B cell (primary cell): ENCODE measurements around the gene MAPRE3. TPM values are rescaled to one million over a fixed set of nuclear protein-coding genes. Genes with fewer than 3 reads are reported as not detected.

ENCODE experiments used
- ATAC-seq: fragments of 200-7000 bp; cut with Tn5 transposase; one replicate; pipeline ENCODE4 v1.10.0; 2021; ENCODE audit warnings: low read depth, mild to moderate bottlenecking, moderate number of reproducible peaks, moderate library complexity
- CTCF ChIA-PET: fragments of 350-600 bp; sonication (Branson Sonifier 250); formaldehyde crosslinking; loops from one replicate; lab custom pipeline; 2021; ENCODE audit warnings: antibody characterized with exemption, inconsistent platforms; lab: Charles Lee
- POLR2A ChIA-PET: fragments of 350-600 bp; sonication (Branson Sonifier 250); formaldehyde crosslinking; loops from one replicate; lab custom pipeline; 2021; ENCODE audit warnings: antibody characterized with exemption; lab: Charles Lee
- DNase-seq: peaks from one replicate; pipeline ENCODE4 v3.0.0; 2013
- H2AFZ ChIP-seq: 2 replicates; pipeline ENCODE4 v1.6.1; 2012; ENCODE audit warnings: mild to moderate bottlenecking, low read depth, low read length; ENCODE audit not compliant: insufficient read depth, poor library complexity, severe bottlenecking
- H3K27ac ChIP-seq, 2 donors: 1 replicate in 1 of 2; 2 replicates in 1 of 2; pipeline ENCODE4 v1.5.1; 2012 to 2013; ENCODE audit warnings: low read length in 2 of 2, mild to moderate bottlenecking in 2 of 2, moderate library complexity in 1 of 2
- H3K27me3 ChIP-seq, 4 experiments: fragments of 200-600 bp in 1 of 4; sonication (generic) in 1 of 4; replicated peaks in 1 of 4; 1 replicate in 2 of 4; 2 replicates in 2 of 4; pipeline versions ENCODE4 v1.6.1 to v1.7.0; 2013 to 2016; ENCODE audit warnings: low read length in 3 of 4, mild to moderate bottlenecking in 2 of 4, mixed read lengths in 1 of 4, moderate library complexity in 1 of 4; ENCODE audit not compliant: insufficient read depth in 4 of 4, control insufficient read depth in 3 of 4; ENCODE audit errors: control extremely low read depth in 1 of 4
- H3K36me3 ChIP-seq, 2 experiments: replicated peaks in 1 of 2; 1 replicate in 1 of 2; 2 replicates in 1 of 2; pipeline versions ENCODE4 v1.6.1 to v1.7.1; 2013; ENCODE audit warnings: low read length in 1 of 2; ENCODE audit not compliant: insufficient read depth in 2 of 2, control insufficient read depth in 1 of 2; ENCODE audit errors: control extremely low read depth in 1 of 2, extremely low read depth in 1 of 2
- H3K4me1 ChIP-seq, 2 donors: fragments of 200-600 bp in 1 of 2; sonication (generic) in 1 of 2; 1 replicate in 1 of 2; 2 replicates in 1 of 2; pipeline versions ENCODE4 v1.5.1 to v1.6.1; 2013 to 2017; ENCODE audit warnings: low read length in 2 of 2; ENCODE audit not compliant: control insufficient read depth in 2 of 2, insufficient read depth in 2 of 2
- H3K4me2 ChIP-seq: replicated peaks from 2 replicates; pipeline ENCODE3; 2012; ENCODE audit warnings: mild to moderate bottlenecking, low read depth, low read length; ENCODE audit not compliant: poor library complexity, severe bottlenecking
- H3K4me3 ChIP-seq, 5 experiments: fragments of 200-600 bp in 1 of 5; sonication (generic) in 1 of 5; 1 replicate in 3 of 5; 2 replicates in 2 of 5; pipeline versions ENCODE4 v1.5.1 to v1.7.0; 2011 to 2016; ENCODE audit warnings: low read length in 4 of 5, mild to moderate bottlenecking in 4 of 5, low read depth in 2 of 5, control low read depth in 1 of 5, moderate library complexity in 1 of 5; ENCODE audit not compliant: insufficient read depth in 1 of 5; ENCODE audit errors: control extremely low read depth in 1 of 5, extremely low read depth in 1 of 5
- H3K79me2 ChIP-seq: fragments of 200-600 bp; sonication (generic); one replicate; pipeline ENCODE4 v1.6.0; 2016; ENCODE audit warnings: low read length; ENCODE audit not compliant: control insufficient read depth, insufficient read depth
- H3K9ac ChIP-seq: fragments of 200-600 bp; sonication (generic); 2 replicates; pipeline ENCODE4 v1.6.1; 2017; ENCODE audit warnings: mild to moderate bottlenecking, low read length, moderate library complexity
- H3K9me3 ChIP-seq, 3 donors: one replicate each; pipeline versions ENCODE4 v1.6.1 to v1.7.1; 2013; ENCODE audit warnings: low read length in 2 of 3; ENCODE audit not compliant: control insufficient read depth in 2 of 3, insufficient read depth in 1 of 3; ENCODE audit errors: control extremely low read depth in 1 of 3
- H4K20me1 ChIP-seq: 2 replicates; pipeline ENCODE4 v1.6.0; 2012; ENCODE audit warnings: mild to moderate bottlenecking, low read length; ENCODE audit not compliant: insufficient read depth, control insufficient read depth, poor library complexity, severe bottlenecking
- H3K27ac Mint-ChIP-seq: one replicate; pipeline ENCODE4 v1.8.0; 2021; ENCODE audit warnings: mixed read lengths
- H3K27me3 Mint-ChIP-seq: one replicate; pipeline ENCODE4 v1.8.0; 2021; ENCODE audit warnings: mixed read lengths
- H3K4me1 Mint-ChIP-seq: one replicate; pipeline ENCODE4 v1.8.0; 2021; ENCODE audit warnings: mixed read lengths
- H3K4me3 Mint-ChIP-seq: one replicate; pipeline ENCODE4 v1.8.0; 2021; ENCODE audit warnings: mixed read lengths
- H3K9me3 Mint-ChIP-seq: one replicate; pipeline ENCODE4 v1.8.0; 2022; ENCODE audit warnings: mixed read lengths; ENCODE audit not compliant: insufficient read depth
- EZH2 ChIP-seq: IDR thresholded peaks from 2 replicates; pipeline ENCODE4 v1.6.1; 2012; ENCODE audit warnings: borderline replicate concordance, low read depth, mild to moderate bottlenecking, moderate library complexity, low read length; ENCODE audit not compliant: insufficient read depth, poor library complexity, severe bottlenecking
- WGBS: methylation state at CpG from one replicate; pipeline ENCODE4 v1.1.5; 2013; ENCODE audit warnings: missing lambda C conversion rate; ENCODE audit not compliant: insufficient coverage; 5-methylcytosine and 5-hydroxymethylcytosine counted together
- intact Hi-C: fragments of 100-400 bp; cut with micrococcal nuclease; formaldehyde crosslinking; loops from one replicate; pipeline ENCODE4 v1.10.0; 2022
- polyA plus RNA-seq: library from polyadenylated mRNA; depleted of rRNA; stranded (reverse); fragments of >200 nt; gene quantifications from 2 replicates; pipeline ENCODE4 v1.2.3, GENCODE V29; 2012
- total RNA-seq, 2 donors: library from RNA; stranded (reverse); fragments of 120-200 nt in 1 of 2; gene quantifications; 1 replicate in 1 of 2; 2 replicates in 1 of 2; pipeline versions ENCODE4 v1.2.3 to v1.2.4, GENCODE V29; 2013 to 2022
- TF ChIP-seq, protein P1 (sequence below): fragments of 200-600 bp; IDR thresholded peaks from one replicate; pipeline ENCODE4 v1.8.0; 2022; ENCODE audit warnings: antibody characterized with exemption, mild to moderate bottlenecking

Gene MAPRE3
- total and polyA plus RNA-seq, 2 donors (not counting 1 experiment from before 2014, with no cell fraction given) = 5.4 to 9.8 TPM

DNA sequence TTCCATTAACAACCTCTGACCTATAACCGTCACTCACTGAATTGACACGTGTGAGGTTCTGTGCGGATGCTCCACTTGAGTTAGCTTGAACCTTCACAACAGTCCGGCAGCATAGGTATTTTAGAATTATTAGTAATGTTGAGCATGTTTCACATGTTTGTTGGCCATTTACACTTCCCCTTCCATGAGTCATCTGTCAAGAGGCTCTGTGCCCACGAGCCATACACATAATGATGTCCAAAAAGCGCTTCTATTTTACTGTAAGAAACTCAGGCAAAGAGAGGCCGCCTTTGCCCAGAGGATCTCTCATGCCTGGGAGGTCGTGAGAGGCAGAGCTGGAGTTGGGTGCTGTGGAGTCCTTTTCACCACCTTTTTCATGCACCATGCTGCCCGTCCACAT lies 33.4 kb downstream of the MAPRE3 start:
- no peak overlapping the region for H3K4me3 ChIP-seq
- Mint-ChIP-seq H3K9me3 (no peaks in the 10 kb centered on the region), H3K27me3 (peaks cover 33% of the 10 kb centered on the region), H3K4me3 (no peak overlapping the region), H3K27ac (no peak overlapping the region), H3K4me1 (no peaks in the 10 kb centered on the region)
- no peak overlapping the region for H3K4me2 ChIP-seq
- H3K79me2 ChIP-seq = no peaks in the 10 kb centered on the region
- POLR2A ChIA-PET = no interaction called here
- no peaks in the 10 kb centered on the region for H3K4me1 ChIP-seq
- WGBS = 74% methylated on average over 5 of the region's 9 CpGs
- CTCF ChIA-PET = interaction anchor here (1.2 to 1.9 kb wide), 2 partner anchors 13 to 42 kb away, joined by 4 to 11 read pairs; no protein-coding TSS in a partner anchor
- no peak overlapping the region for H3K27ac ChIP-seq
- no peak overlapping the region for H3K9ac ChIP-seq
- H3K9me3 ChIP-seq = no peaks in the 10 kb centered on the region
- no peak for DNase-seq
- ATAC-seq = no peak
- TF ChIP-seq, protein P1, sequence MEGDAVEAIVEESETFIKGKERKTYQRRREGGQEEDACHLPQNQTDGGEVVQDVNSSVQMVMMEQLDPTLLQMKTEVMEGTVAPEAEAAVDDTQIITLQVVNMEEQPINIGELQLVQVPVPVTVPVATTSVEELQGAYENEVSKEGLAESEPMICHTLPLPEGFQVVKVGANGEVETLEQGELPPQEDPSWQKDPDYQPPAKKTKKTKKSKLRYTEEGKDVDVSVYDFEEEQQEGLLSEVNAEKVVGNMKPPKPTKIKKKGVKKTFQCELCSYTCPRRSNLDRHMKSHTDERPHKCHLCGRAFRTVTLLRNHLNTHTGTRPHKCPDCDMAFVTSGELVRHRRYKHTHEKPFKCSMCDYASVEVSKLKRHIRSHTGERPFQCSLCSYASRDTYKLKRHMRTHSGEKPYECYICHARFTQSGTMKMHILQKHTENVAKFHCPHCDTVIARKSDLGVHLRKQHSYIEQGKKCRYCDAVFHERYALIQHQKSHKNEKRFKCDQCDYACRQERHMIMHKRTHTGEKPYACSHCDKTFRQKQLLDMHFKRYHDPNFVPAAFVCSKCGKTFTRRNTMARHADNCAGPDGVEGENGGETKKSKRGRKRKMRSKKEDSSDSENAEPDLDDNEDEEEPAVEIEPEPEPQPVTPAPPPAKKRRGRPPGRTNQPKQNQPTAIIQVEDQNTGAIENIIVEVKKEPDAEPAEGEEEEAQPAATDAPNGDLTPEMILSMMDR = no peak
- H3K36me3 ChIP-seq = no peaks in the 10 kb centered on the region
- H4K20me1 ChIP-seq = no peaks in the 10 kb centered on the region
- intact Hi-C loops = no loop called here
- peaks cover 0 to 4% (median 0%) of the 10 kb centered on the region in 4 experiments for H3K27me3 ChIP-seq
- H2AFZ ChIP-seq = no peak overlapping the region

DNA sequence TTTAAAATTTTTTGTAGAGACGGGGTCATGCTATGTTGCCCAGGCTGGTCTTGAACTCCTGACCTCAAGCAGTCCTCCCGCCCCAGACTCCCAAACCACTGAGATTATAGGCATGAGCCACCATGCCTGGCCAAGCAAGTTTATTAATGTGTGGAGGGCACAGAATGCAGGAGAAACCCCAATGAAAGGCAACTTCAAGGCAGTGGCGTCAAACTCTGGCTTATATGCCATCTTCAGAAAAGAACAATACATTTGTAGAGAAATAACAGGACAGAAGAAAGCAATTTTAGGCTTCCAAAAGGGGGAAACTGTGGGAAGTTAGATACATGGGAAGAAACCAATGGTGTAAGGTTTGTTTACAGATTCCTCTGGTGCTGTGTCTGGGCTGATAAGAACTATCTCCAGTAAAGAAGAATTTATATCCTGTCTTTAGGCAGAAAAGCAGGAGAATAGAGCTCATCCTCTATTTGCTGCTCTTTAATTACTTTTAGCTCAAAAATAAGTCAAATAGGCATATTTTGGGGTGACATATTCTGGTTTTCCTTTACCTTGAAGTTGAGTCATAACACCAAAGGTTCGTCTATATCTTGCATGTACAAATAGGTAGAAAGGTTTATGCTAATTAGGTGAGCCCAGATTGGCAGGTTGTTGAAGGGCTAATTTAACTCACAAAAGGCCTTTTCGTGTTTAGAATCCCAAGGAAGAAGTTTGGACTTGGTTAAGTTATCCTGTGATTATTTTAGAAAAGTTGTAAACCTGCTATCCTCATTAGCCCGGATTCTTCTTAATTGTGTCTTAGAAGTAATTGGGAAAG lies 36.4 kb downstream of the MAPRE3 start:
- H3K9me3 Mint-ChIP-seq = no peaks in the 10 kb centered on the region
- no peaks in the 10 kb centered on the region for H3K36me3 ChIP-seq
- H3K4me1 Mint-ChIP-seq = no peaks in the 10 kb centered on the region
- ChIA-PET POLR2A (no interaction called here), CTCF (interaction anchor here (2.2 kb wide), 1 partner anchor 10 kb away, joined by 5 read pairs; no protein-coding TSS in a partner anchor)
- TF ChIP-seq, protein P1 = no peak
- TF ChIP-seq EZH2 = no peak
- H3K4me1 ChIP-seq = no peaks in the 10 kb centered on the region
- H3K27me3 ChIP-seq = peaks cover 0 to 4% (median 0%) of the 10 kb centered on the region in 4 experiments
- no peak overlapping the region for H3K27ac ChIP-seq
- intact Hi-C loops = no loop called here
- DNase-seq (no peak), ATAC-seq (no peak)
- H3K79me2 ChIP-seq = no peaks in the 10 kb centered on the region
- H3K4me3 ChIP-seq = no peak overlapping the region
- no peaks in the 10 kb centered on the region for H3K9me3 ChIP-seq
- H3K27ac Mint-ChIP-seq = no peak overlapping the region
- peaks cover 34% of the 10 kb centered on the region for H3K27me3 Mint-ChIP-seq
- H3K9ac ChIP-seq = no peak overlapping the region
- H3K4me3 Mint-ChIP-seq = no peak overlapping the region
- H2AFZ ChIP-seq = no peak overlapping the region
- 86% methylated on average over 2 of the region's 6 CpGs for WGBS
- no peak overlapping the region for H3K4me2 ChIP-seq
- no peaks in the 10 kb centered on the region for H4K20me1 ChIP-seq
